HG03159 (cell line): Measurements from ENCODE around the gene GPATCH1.
"Not testable (repeated sequence)": the region's sequence is repeated elsewhere in the genome, so short reads cannot be mapped to it uniquely, and the experiment has no call there.

ENCODE experiments used
- ATAC-seq: cut with Tn5 transposase; IDR thresholded peaks from one replicate; pipeline ENCODE4 v1.9.1; 2021; ENCODE audit warnings: mild to moderate bottlenecking, moderate library complexity; ENCODE audit not compliant: unreplicated experiment

Gene GPATCH1

GRCh38 chr19:33080761-33081681, at the start of gene GPATCH1:
Gene GPATCH1 (plus strand): TSS chr19:33081181. CDS start chr19:33081194, 13 bp downstream.
- peak; percentile 76 for ATAC-seq

- no peak for ATAC-seq
Observed at GRCh38 chr19:33032218-33032781, 48.7 kb upstream of the GPATCH1 start.

GRCh38 chr19:33035461-33035860, 45.5 kb upstream of the GPATCH1 start:
- no peak for ATAC-seq

- not testable (repeated sequence) for ATAC-seq
Observed at GRCh38 chr19:33036370-33037167, 44.4 kb upstream of the GPATCH1 start.

- ATAC-seq, result not testable (repeated sequence)
Observed at GRCh38 chr19:33037168-33038025, 43.6 kb upstream of the GPATCH1 start.

GRCh38 chr19:33039108-33039599, 41.8 kb upstream of the GPATCH1 start:
- ATAC-seq, result no peak

- no peak for ATAC-seq
Observed at GRCh38 chr19:33039815-33040214, 41.2 kb upstream of the GPATCH1 start.

- no peak for ATAC-seq
Observed at GRCh38 chr19:33040994-33041827, 39.8 kb upstream of the GPATCH1 start.

GRCh38 chr19:33041828-33042160, 39.2 kb upstream of the GPATCH1 start:
- ATAC-seq, result not testable (repeated sequence)

GRCh38 chr19:33047422-33047821, 33.6 kb upstream of the GPATCH1 start:
- ATAC-seq, result no peak

GRCh38 chr19:33048806-33049676, 31.9 kb upstream of the GPATCH1 start:
- ATAC-seq, result no peak

- ATAC-seq, result no peak
Observed at GRCh38 chr19:33050110-33050509, 30.9 kb upstream of the GPATCH1 start.

GRCh38 chr19:33052352-33052972, 28.5 kb upstream of the GPATCH1 start:
- ATAC-seq, result no peak

GRCh38 chr19:33054623-33055022, 26.4 kb upstream of the GPATCH1 start:
- ATAC-seq, result no peak

- ATAC-seq, result no peak
Observed at GRCh38 chr19:33055718-33056117, 25.3 kb upstream of the GPATCH1 start.

GRCh38 chr19:33060586-33060985, 20.4 kb upstream of the GPATCH1 start:
- no peak for ATAC-seq

- no peak for ATAC-seq
Observed at GRCh38 chr19:33062902-33063301, 18.1 kb upstream of the GPATCH1 start.

- no peak for ATAC-seq
Observed at GRCh38 chr19:33063356-33063752, 17.6 kb upstream of the GPATCH1 start.
